GM12878 (cell line): ENCODE measurements around the gene DDIT3. TPM values are rescaled to one million over a fixed set of nuclear protein-coding genes. Genes with fewer than 3 reads are reported as not detected.

Experiments
- ATAC-seq: fragments of 200-7000 bp; cut with Tn5 transposase; 3 replicates; pipeline ENCODE4 v1.9.1; 2020; ENCODE audit warnings: mild to moderate bottlenecking, moderate library complexity
- BruUV-seq: library from RNA; stranded (reverse); fragments of 400-500 nt; replicated peaks from 2 replicates; lab custom pipeline; 2021; lab: Mats Ljungman, UMichigan
- CTCF ChIA-PET: fragments of 300-600 bp; sonication (Branson Sonifier 250); formaldehyde crosslinking; extraction: SDS; loops from one replicate; lab custom pipeline; 2021; ENCODE audit warnings: inconsistent platforms; lab: Yijun Ruan, JAX
- POLR2A ChIA-PET: fragments of 350-600 bp; formaldehyde crosslinking; extraction: SDS; loops from one replicate; lab custom pipeline; 2021; ENCODE audit warnings: inconsistent platforms; lab: Charles Lee
- RAD21 ChIA-PET: fragments of 300-600 bp; sonication (Branson Sonifier 250); formaldehyde crosslinking; loops from one replicate; lab custom pipeline; 2023; ENCODE audit warnings: antibody characterized with exemption; ENCODE audit not compliant: unreplicated experiment; lab: Charles Lee
- SMC1A ChIA-PET: fragments of 300-600 bp; sonication (Branson Sonifier 250); formaldehyde crosslinking; loops from one replicate; lab custom pipeline; 2023; ENCODE audit not compliant: unreplicated experiment, uncharacterized antibody; lab: Charles Lee
- DNase-seq: peaks from one replicate; pipeline ENCODE4 v3.0.0-alpha.2; 2011; ENCODE audit warnings: low read depth, low spot score
- FAIRE-seq: peaks from 3 replicates; lab custom pipeline; 2011; peaks lifted over from hg19 to GRCh38; lab: Jason Lieb, UNC
- H2AFZ ChIP-seq: 2 replicates; pipeline ENCODE4 v1.6.0; 2011; ENCODE audit warnings: low read depth, low read length, control low read depth; ENCODE audit not compliant: control insufficient read depth
- H3K27ac ChIP-seq: 2 replicates; pipeline ENCODE4 v1.5.1; 2011; ENCODE audit warnings: control low read depth; ENCODE audit not compliant: control insufficient read depth, insufficient read depth
- H3K27me3 ChIP-seq, 2 experiments: replicated peaks in 1 of 2; 2 replicates each; pipeline versions ENCODE4 v1.6.0 to v1.6.1; 2011; ENCODE audit warnings: low read length in 1 of 2; ENCODE audit not compliant: control insufficient read depth in 2 of 2, insufficient read depth in 2 of 2
- H3K36me3 ChIP-seq, 2 experiments: 2 replicates each; pipeline ENCODE4 v1.5.1; 2011; ENCODE audit warnings: low read length in 1 of 2; ENCODE audit not compliant: control insufficient read depth in 2 of 2, insufficient read depth in 2 of 2
- H3K4me1 ChIP-seq: 2 replicates; pipeline ENCODE4 v1.6.1; 2011; ENCODE audit warnings: mild to moderate bottlenecking, low read length, moderate library complexity, mixed read lengths; ENCODE audit not compliant: control insufficient read depth, insufficient read depth
- H3K4me2 ChIP-seq: 2 replicates; pipeline ENCODE4 v1.6.0; 2011; ENCODE audit warnings: control low read depth; ENCODE audit not compliant: control insufficient read depth, insufficient read depth
- H3K4me3 ChIP-seq: fragments of 200-600 bp; sonication (generic); 2 replicates; pipeline ENCODE4 v1.5.1; 2016
- H3K79me2 ChIP-seq: 2 replicates; pipeline ENCODE4 v1.6.0; 2011; ENCODE audit warnings: low read length; ENCODE audit not compliant: control insufficient read depth, insufficient read depth
- H3K9ac ChIP-seq: 2 replicates; pipeline ENCODE4 v1.8.0; 2011; ENCODE audit warnings: low read length, control low read depth, mixed read lengths; ENCODE audit not compliant: control insufficient read depth, insufficient read depth
- H3K9me3 ChIP-seq: replicated peaks from 3 replicates; pipeline ENCODE4 v1.5.1; 2011; ENCODE audit warnings: mild to moderate bottlenecking, low read length; ENCODE audit not compliant: control insufficient read depth, insufficient read depth
- H4K20me1 ChIP-seq: 2 replicates; pipeline ENCODE4 v1.6.0; 2011; ENCODE audit not compliant: control insufficient read depth, insufficient read depth
- ATF7 ChIP-seq: fragments of 450-650 bp; IDR thresholded peaks from 2 replicates; pipeline ENCODE4 v1.6.1; 2016; ENCODE audit warnings: low read depth, mild to moderate bottlenecking
- EGR1 ChIP-seq, 2 experiments: IDR thresholded peaks; 1 replicate in 1 of 2; 2 replicates in 1 of 2; pipeline ENCODE4 v1.6.1; 2011 to 2012; ENCODE audit warnings: low read depth in 2 of 2, low read length in 2 of 2, borderline replicate concordance in 1 of 2, mild to moderate bottlenecking in 1 of 2, moderate library complexity in 1 of 2
- EZH2 ChIP-seq: IDR thresholded peaks from 2 replicates; pipeline ENCODE4 v1.6.1; 2012; ENCODE audit warnings: low read depth, mild to moderate bottlenecking, control low read depth, inconsistent platforms, low read length, borderline replicate concordance; ENCODE audit not compliant: control insufficient read depth
- HCFC1 ChIP-seq: fragments of 150-350 bp; IDR thresholded peaks from 2 replicates; pipeline ENCODE4 v1.6.1; 2014; ENCODE audit warnings: low read length
- HDAC6 ChIP-seq: fragments of 200-600 bp; sonication (generic); IDR thresholded peaks from one replicate; pipeline ENCODE4 v1.8.0; 2017; ENCODE audit warnings: antibody characterized with exemption; ENCODE audit not compliant: unreplicated experiment
- JUNB ChIP-seq: IDR thresholded peaks from 2 replicates; pipeline ENCODE4 v1.6.1; 2016; ENCODE audit warnings: antibody characterized with exemption, mild to moderate bottlenecking
- MEF2B ChIP-seq: fragments of 450-650 bp; IDR thresholded peaks from 2 replicates; pipeline ENCODE4 v1.6.1; 2018; ENCODE audit warnings: mild to moderate bottlenecking, moderate library complexity; ENCODE audit not compliant: partially characterized antibody, poor library complexity, severe bottlenecking
- MTA2 ChIP-seq: fragments of 450-650 bp; IDR thresholded peaks from 2 replicates; pipeline ENCODE4 v1.6.1; 2016; ENCODE audit warnings: low read depth, mild to moderate bottlenecking, moderate library complexity
- NR2C1 ChIP-seq: fragments of 450-650 bp; IDR thresholded peaks from 2 replicates; pipeline ENCODE4 v1.6.1; 2017; ENCODE audit warnings: antibody characterized with exemption, mild to moderate bottlenecking, moderate library complexity
- PBX3 ChIP-seq: IDR thresholded peaks from 2 replicates; pipeline ENCODE4 v1.6.1; 2011; ENCODE audit warnings: mild to moderate bottlenecking, low read depth, low read length, moderate library complexity; ENCODE audit not compliant: insufficient replicate concordance
- RBBP5 ChIP-seq: fragments of 200-600 bp; sonication (generic); conservative IDR thresholded peaks from 2 replicates; pipeline ENCODE4 v1.6.1; 2016
- RCOR1 ChIP-seq: conservative IDR thresholded peaks from 2 replicates; pipeline ENCODE4 v1.6.1; 2012; ENCODE audit warnings: low read depth, low read length, improper control_type of control experiment
- SMAD1 ChIP-seq: fragments of 450-650 bp; IDR thresholded peaks from 2 replicates; pipeline ENCODE4 v1.6.1; 2018; ENCODE audit warnings: mild to moderate bottlenecking, low read depth; ENCODE audit not compliant: partially characterized antibody
- SP1 ChIP-seq: IDR thresholded peaks from one replicate; pipeline ENCODE4 v1.6.1; 2011; ENCODE audit warnings: low read depth, low read length
- SPI1 ChIP-seq: IDR thresholded peaks from 2 replicates; pipeline ENCODE4 v1.6.1; 2011; ENCODE audit warnings: low read depth, mild to moderate bottlenecking, low read length, moderate library complexity, borderline replicate concordance; ENCODE audit not compliant: insufficient read depth
- ZBED1 ChIP-seq: IDR thresholded peaks from 2 replicates; pipeline ENCODE4 v1.6.1; 2016; ENCODE audit warnings: borderline replicate concordance
- ZNF24 ChIP-seq: fragments of 450-650 bp; IDR thresholded peaks from 2 replicates; pipeline ENCODE4 v1.6.1; 2017; ENCODE audit warnings: antibody characterized with exemption, mild to moderate bottlenecking
- WGBS: methylation state at CpG from one replicate; pipeline ENCODE4 v1.1.6; 2016; ENCODE audit warnings: low lambda C conversion rate; ENCODE audit not compliant: insufficient replicate concordance, insufficient coverage; ENCODE audit errors: missing lambda C conversion rate; 5-methylcytosine and 5-hydroxymethylcytosine counted together
- in situ Hi-C: fragments of 300-500 bp; cut with MboI; formaldehyde crosslinking; loops from 9 replicates; pipeline ENCODE4 v1.14.3; 2018; ENCODE audit warnings: mixed read lengths
- intact Hi-C: fragments of 100-400 bp; cut with micrococcal nuclease; formaldehyde crosslinking; loops from one replicate; pipeline ENCODE4 v1.14.2; 2022; ENCODE audit not compliant: unreplicated experiment
- polyA plus RNA-seq, 11 experiments: library from polyadenylated mRNA; depleted of rRNA in 4 of 11; unstranded in 6 of 11; stranded (reverse) in 5 of 11; fragments of >200 nt; fragmentation: Nextera tagmentation in 4 of 11; fragmentation: Illumina TruSeq in 1 of 11; extraction: Ambion mirVana in 4 of 11; extraction: Trizol in 1 of 11; gene quantifications; 1 replicate in 1 of 11; 2 replicates in 10 of 11; pipeline versions ENCODE4 v1.2.1 to v1.2.3, GENCODE V29; 2011 to 2016; ENCODE audit warnings: inconsistent platforms in 2 of 11, missing spikeins in 2 of 11, low read depth in 1 of 11
- total RNA-seq, 4 experiments: library from RNA; depleted of rRNA in 3 of 4; stranded (reverse); fragments of >200 nt in 3 of 4; fragmentation: Illumina TruSeq in 1 of 4; extraction: Trizol in 1 of 4; gene quantifications; 2 replicates each; pipeline versions ENCODE4 v1.2.1 to v1.2.3, GENCODE V29; 2013 to 2021
- TF ChIP-seq, protein P1 (sequence below): IDR thresholded peaks from 2 replicates; pipeline ENCODE4 v1.6.1; 2011; ENCODE audit warnings: borderline replicate concordance, low read depth, mild to moderate bottlenecking, moderate library complexity, low read length; ENCODE audit not compliant: insufficient read depth, poor library complexity, severe bottlenecking
- TF ChIP-seq, protein P2 (sequence below): IDR thresholded peaks from 2 replicates; pipeline ENCODE4 v1.6.1; 2011; ENCODE audit warnings: low read depth, mild to moderate bottlenecking, low read length, moderate library complexity, borderline replicate concordance; ENCODE audit errors: extremely low read depth
- TF ChIP-seq, protein P3 (sequence below): fragments of 450-650 bp; formaldehyde crosslinking; IDR thresholded peaks from 2 replicates; pipeline ENCODE4 v1.4.0; 2022; ENCODE audit warnings: mild to moderate bottlenecking, moderate library complexity

Gene DDIT3
- total and polyA plus RNA-seq, 10 of the 15 experiments (the other 5 are each of a cell fraction or from before 2014, with no cell fraction given) = 9.2 to 28.9 (median 15.5) TPM

GRCh38 chr12:57541001-57541400 lies 20.7 kb upstream of the DDIT3 start:
- Histone ChIP-seq H3K4me1 (peaks cover 5% of the 10 kb centered on the region; the same call in 1 of the 2 replicates), H3K36me3 (no peaks in the 10 kb centered on the region), H3K9me3 (no peaks in the 10 kb centered on the region), H3K79me2 (peaks cover 9% of the 10 kb centered on the region), H4K20me1 (no peaks in the 10 kb centered on the region), H3K9ac (no peak overlapping the region), H2AFZ (no peak overlapping the region), H3K4me2 (no peak overlapping the region), H3K4me3 (no peak overlapping the region), H3K27ac (no peak overlapping the region), H3K27me3 (no peaks in the 10 kb centered on the region)
- ChIA-PET RAD21 (no interaction called here), CTCF (no interaction called here), POLR2A (interaction anchor here (1.0 to 1.8 kb wide), 2 partner anchors 13 to 77 kb away, joined by 4 to 5 read pairs; no protein-coding TSS in a partner anchor), SMC1A (interaction anchor here (1.2 kb wide), 1 partner anchor 8 kb away, joined by 3 read pairs; no protein-coding TSS in a partner anchor)
- DNase-seq (no peak), FAIRE-seq (no peak), ATAC-seq (no peak)
- intact Hi-C loops = no loop called here
- TF ChIP-seq, protein P1, sequence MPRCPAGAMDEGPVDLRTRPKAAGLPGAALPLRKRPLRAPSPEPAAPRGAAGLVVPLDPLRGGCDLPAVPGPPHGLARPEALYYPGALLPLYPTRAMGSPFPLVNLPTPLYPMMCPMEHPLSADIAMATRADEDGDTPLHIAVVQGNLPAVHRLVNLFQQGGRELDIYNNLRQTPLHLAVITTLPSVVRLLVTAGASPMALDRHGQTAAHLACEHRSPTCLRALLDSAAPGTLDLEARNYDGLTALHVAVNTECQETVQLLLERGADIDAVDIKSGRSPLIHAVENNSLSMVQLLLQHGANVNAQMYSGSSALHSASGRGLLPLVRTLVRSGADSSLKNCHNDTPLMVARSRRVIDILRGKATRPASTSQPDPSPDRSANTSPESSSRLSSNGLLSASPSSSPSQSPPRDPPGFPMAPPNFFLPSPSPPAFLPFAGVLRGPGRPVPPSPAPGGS = no peak
- no peak for TF ChIP-seq ZBED1
- TF ChIP-seq ZNF24 = no peak
- no peak for TF ChIP-seq EGR1 (IDR thresholded peaks at IDR 0.05; ENCODE audit: borderline replicate concordance in 1 of 2, low read depth in 2 of 2, low read length in 2 of 2)
- no peak for TF ChIP-seq SPI1
- TF ChIP-seq ATF7 = no peak
- no peak for TF ChIP-seq EZH2
- no peak for TF ChIP-seq RBBP5
- TF ChIP-seq, protein P2, sequence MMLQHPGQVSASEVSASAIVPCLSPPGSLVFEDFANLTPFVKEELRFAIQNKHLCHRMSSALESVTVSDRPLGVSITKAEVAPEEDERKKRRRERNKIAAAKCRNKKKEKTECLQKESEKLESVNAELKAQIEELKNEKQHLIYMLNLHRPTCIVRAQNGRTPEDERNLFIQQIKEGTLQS = no peak
- TF ChIP-seq HDAC6 = no peak
- TF ChIP-seq PBX3 = no peak
- TF ChIP-seq, protein P3, sequence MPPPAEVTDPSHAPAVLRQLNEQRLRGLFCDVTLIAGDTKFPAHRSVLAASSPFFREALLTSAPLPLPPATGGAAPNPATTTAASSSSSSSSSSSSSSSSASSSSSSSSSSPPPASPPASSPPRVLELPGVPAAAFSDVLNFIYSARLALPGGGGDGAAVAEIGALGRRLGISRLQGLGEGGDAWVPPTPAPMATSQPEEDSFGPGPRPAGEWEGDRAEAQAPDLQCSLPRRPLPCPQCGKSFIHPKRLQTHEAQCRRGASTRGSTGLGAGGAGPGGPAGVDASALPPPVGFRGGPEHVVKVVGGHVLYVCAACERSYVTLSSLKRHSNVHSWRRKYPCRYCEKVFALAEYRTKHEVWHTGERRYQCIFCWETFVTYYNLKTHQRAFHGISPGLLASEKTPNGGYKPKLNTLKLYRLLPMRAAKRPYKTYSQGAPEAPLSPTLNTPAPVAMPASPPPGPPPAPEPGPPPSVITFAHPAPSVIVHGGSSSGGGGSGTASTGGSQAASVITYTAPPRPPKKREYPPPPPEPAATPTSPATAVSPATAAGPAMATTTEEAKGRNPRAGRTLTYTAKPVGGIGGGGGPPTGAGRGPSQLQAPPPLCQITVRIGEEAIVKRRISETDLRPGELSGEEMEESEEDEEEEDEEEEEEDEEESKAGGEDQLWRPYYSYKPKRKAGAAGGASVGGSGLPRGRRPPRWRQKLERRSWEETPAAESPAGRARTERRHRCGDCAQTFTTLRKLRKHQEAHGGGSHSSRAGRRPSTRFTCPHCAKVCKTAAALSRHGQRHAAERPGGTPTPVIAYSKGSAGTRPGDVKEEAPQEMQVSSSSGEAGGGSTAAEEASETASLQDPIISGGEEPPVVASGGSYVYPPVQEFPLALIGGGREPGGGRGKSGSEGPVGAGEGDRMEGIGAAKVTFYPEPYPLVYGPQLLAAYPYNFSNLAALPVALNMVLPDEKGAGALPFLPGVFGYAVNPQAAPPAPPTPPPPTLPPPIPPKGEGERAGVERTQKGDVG (CRISPR knock-in tag) = no peak
- no peak for TF ChIP-seq MEF2B
- TF ChIP-seq HCFC1 = no peak
- no peak for TF ChIP-seq SMAD1
- TF ChIP-seq JUNB = no peak
- TF ChIP-seq SP1 = no peak
- no peak for TF ChIP-seq MTA2
- no peak for TF ChIP-seq NR2C1
- no peak for TF ChIP-seq RCOR1
- in situ Hi-C loops = no loop called here
- no TSS peak for BruUV-seq
- WGBS = 96% methylated on average over 2 of the region's 2 CpGs
